Stimulated activated CD8-positive, alpha-beta memory T cell treated with anti-CD3 and anti-CD28 coated beads, Interleukin-7, amount 100 ng/mL, for 24 hours (primary cell): Measurements from ENCODE around the gene DPEP2.
"Not testable (repeated sequence)": the region's sequence is repeated elsewhere in the genome, so short reads cannot be mapped to it uniquely, and the experiment has no call there.

ENCODE experiments used
- DNase-seq: peaks from one replicate; pipeline ENCODE4 v3.0.0-alpha.2; 2020; ENCODE audit warnings: low read depth

The DPEP2 gene

GRCh38 chr16:67953641-67954375 lies 45.5 kb downstream of the DPEP2 start:
- no peak for DNase-seq

- no peak for DNase-seq
Observed at GRCh38 chr16:67951485-67951884, 47.8 kb downstream of the DPEP2 start.

GRCh38 chr16:67950335-67950843 lies 48.9 kb downstream of the DPEP2 start:
- no peak for DNase-seq

- no peak for DNase-seq
Observed at GRCh38 chr16:67949645-67950044, 49.6 kb downstream of the DPEP2 start.

- DNase-seq = no peak
Observed at GRCh38 chr16:67948015-67948414, 51.3 kb downstream of the DPEP2 start.

GRCh38 chr16:67946966-67947558 lies 52.2 kb downstream of the DPEP2 start:
- DNase-seq = no peak

GRCh38 chr16:67946128-67946569 lies 53.1 kb downstream of the DPEP2 start:
- no peak for DNase-seq

- no peak for DNase-seq
Observed at GRCh38 chr16:67945392-67945933, 53.8 kb downstream of the DPEP2 start.

- no peak for DNase-seq
Observed at GRCh38 chr16:67944690-67945391, 54.4 kb downstream of the DPEP2 start.

- DNase-seq = no peak
Observed at GRCh38 chr16:67943619-67944504, 55.4 kb downstream of the DPEP2 start, which contains the start of gene LCAT. Gene LCAT (minus strand): TSS chr16:67944120. CDS start chr16:67944101, 19 bp downstream.

- DNase-seq = no peak
Observed at GRCh38 chr16:67943256-67943618, 56.0 kb downstream of the DPEP2 start.

GRCh38 chr16:67942510-67943255 lies 56.6 kb downstream of the DPEP2 start:
- DNase-seq = no peak

- no peak for DNase-seq
Observed at GRCh38 chr16:67942200-67942509, 57.1 kb downstream of the DPEP2 start.

GRCh38 chr16:67941469-67942199 lies 57.6 kb downstream of the DPEP2 start:
- no peak for DNase-seq

GRCh38 chr16:67940446-67941089 lies 58.7 kb downstream of the DPEP2 start:
- no peak for DNase-seq

GRCh38 chr16:67939507-67940445 lies 59.5 kb downstream of the DPEP2 start:
- no peak for DNase-seq

GRCh38 chr16:67937713-67938112 lies 61.6 kb downstream of the DPEP2 start:
- not testable (repeated sequence) for DNase-seq
